Neural progenitor cell (in vitro differentiated cells): ENCODE measurements around the gene ATP6V0A4. TPM values are rescaled to one million over a fixed set of nuclear protein-coding genes. Genes with fewer than 3 reads are reported as not detected.
"Not testable (repeated sequence)": the region's sequence is repeated elsewhere in the genome, so short reads cannot be mapped to it uniquely, and the experiment has no call there.

ENCODE experiments used
- DNase-seq: peaks from one replicate; pipeline ENCODE4 v3.0.0-alpha.2; 2016; ENCODE audit warnings: low spot score
- H2AFZ ChIP-seq: fragments of 200-600 bp; sonication (generic); replicated peaks from 2 replicates; pipeline ENCODE4 v1.6.1; 2016; ENCODE audit warnings: antibody characterized with exemption
- H3F3A ChIP-seq: fragments of 200-600 bp; sonication (generic); 2 replicates; pipeline ENCODE4 v1.6.1; 2016; ENCODE audit warnings: antibody characterized with exemption, low read depth
- H3K27ac ChIP-seq: fragments of 200-600 bp; sonication (generic); 2 replicates; pipeline ENCODE4 v1.5.1; 2016; ENCODE audit warnings: mild to moderate bottlenecking
- H3K27me3 ChIP-seq: fragments of 200-600 bp; sonication (generic); 2 replicates; pipeline ENCODE4 v1.6.1; 2016; ENCODE audit warnings: mild to moderate bottlenecking, moderate library complexity
- H3K36me3 ChIP-seq: fragments of 200-600 bp; sonication (generic); 2 replicates; pipeline ENCODE4 v1.5.1; 2016
- H3K4me1 ChIP-seq: fragments of 200-600 bp; sonication (generic); 2 replicates; pipeline ENCODE4 v1.6.1; 2016; ENCODE audit warnings: mixed run types
- H3K4me2 ChIP-seq: fragments of 200-600 bp; sonication (generic); 2 replicates; pipeline ENCODE4 v1.6.1; 2016
- H3K4me3 ChIP-seq: fragments of 200-600 bp; sonication (generic); 2 replicates; pipeline ENCODE4 v1.5.1; 2016
- H3K79me2 ChIP-seq: fragments of 200-600 bp; sonication (generic); 2 replicates; pipeline ENCODE4 v1.6.1; 2016; ENCODE audit warnings: low read depth
- H3K9ac ChIP-seq: fragments of 200-600 bp; sonication (generic); 2 replicates; pipeline ENCODE4 v1.6.1; 2016
- H3K9me3 ChIP-seq: fragments of 200-600 bp; sonication (generic); 2 replicates; pipeline ENCODE4 v1.5.1; 2016; ENCODE audit warnings: low read depth
- H4K20me1 ChIP-seq: fragments of 200-600 bp; sonication (generic); 2 replicates; pipeline ENCODE4 v1.6.1; 2016; ENCODE audit warnings: low read depth
- H3K27ac Mint-ChIP-seq: 3 replicates; pipeline ENCODE4 v1.8.0; 2021; ENCODE audit warnings: mixed read lengths
- H3K27me3 Mint-ChIP-seq: 2 replicates; pipeline ENCODE4 v1.8.0; 2022; ENCODE audit warnings: low read depth, mild to moderate bottlenecking, inconsistent platforms, moderate library complexity, mixed read lengths; ENCODE audit not compliant: insufficient read depth
- H3K36me3 Mint-ChIP-seq: 3 replicates; pipeline ENCODE4 v1.8.0; 2021; ENCODE audit warnings: mixed read lengths
- H3K4me1 Mint-ChIP-seq: 3 replicates; pipeline ENCODE4 v1.8.0; 2021; ENCODE audit warnings: mixed read lengths
- H3K4me3 Mint-ChIP-seq: 3 replicates; pipeline ENCODE4 v1.8.0; 2021; ENCODE audit warnings: mild to moderate bottlenecking, moderate library complexity, mixed read lengths
- H3K9me3 Mint-ChIP-seq: 3 replicates; pipeline ENCODE4 v1.8.0; 2020; ENCODE audit warnings: mixed read lengths
- EZH2 ChIP-seq: fragments of 200-600 bp; sonication (generic); IDR thresholded peaks from 2 replicates; pipeline ENCODE4 v1.6.1; 2017; ENCODE audit warnings: antibody characterized with exemption, mild to moderate bottlenecking, moderate library complexity
- EZH2phosphoT487 ChIP-seq: fragments of 200-600 bp; sonication (generic); IDR thresholded peaks from 2 replicates; pipeline ENCODE4 v1.6.1; 2017; ENCODE audit warnings: antibody characterized with exemption
- total RNA-seq: library from RNA; depleted of rRNA; stranded (reverse); fragments of >200 nt; gene quantifications from 2 replicates; pipeline ENCODE4 v1.2.3, GENCODE V29; 2015; ENCODE audit warnings: low replicate concordance
- TF ChIP-seq, protein P1 (sequence below): fragments of 200-600 bp; sonication (generic); IDR thresholded peaks from 2 replicates; pipeline ENCODE4 v1.5.1; 2017; ENCODE audit warnings: antibody characterized with exemption, mild to moderate bottlenecking

The ATP6V0A4 gene
- total RNA-seq, 1 donor from 2014 or later = 0.36 TPM

DNA sequence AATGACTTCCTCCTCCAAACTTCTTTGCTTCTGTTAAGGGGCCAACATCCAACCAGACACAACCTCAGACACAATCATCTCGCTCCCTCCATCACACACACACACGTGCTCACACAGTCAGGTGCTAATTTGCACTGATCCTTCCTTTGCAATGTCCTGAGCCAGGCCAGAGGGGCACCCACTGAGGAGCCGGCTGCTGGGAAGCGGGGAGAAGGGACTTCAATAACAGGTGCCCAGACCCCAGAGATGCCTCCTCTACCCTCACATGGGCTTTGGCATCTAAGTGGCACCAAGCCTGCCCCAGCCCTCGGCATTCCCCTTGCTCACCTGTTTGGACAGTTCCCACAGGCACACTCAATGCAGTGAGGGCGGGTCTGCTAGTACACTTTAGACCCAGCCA, 62.6 kb downstream of the ATP6V0A4 start:
- H3K79me2 ChIP-seq = no peaks in the 10 kb centered on the region
- H3K9me3 Mint-ChIP-seq = peaks cover 6% of the 10 kb centered on the region
- TF ChIP-seq EZH2phosphoT487 = no peak
- TF ChIP-seq, protein P1, sequence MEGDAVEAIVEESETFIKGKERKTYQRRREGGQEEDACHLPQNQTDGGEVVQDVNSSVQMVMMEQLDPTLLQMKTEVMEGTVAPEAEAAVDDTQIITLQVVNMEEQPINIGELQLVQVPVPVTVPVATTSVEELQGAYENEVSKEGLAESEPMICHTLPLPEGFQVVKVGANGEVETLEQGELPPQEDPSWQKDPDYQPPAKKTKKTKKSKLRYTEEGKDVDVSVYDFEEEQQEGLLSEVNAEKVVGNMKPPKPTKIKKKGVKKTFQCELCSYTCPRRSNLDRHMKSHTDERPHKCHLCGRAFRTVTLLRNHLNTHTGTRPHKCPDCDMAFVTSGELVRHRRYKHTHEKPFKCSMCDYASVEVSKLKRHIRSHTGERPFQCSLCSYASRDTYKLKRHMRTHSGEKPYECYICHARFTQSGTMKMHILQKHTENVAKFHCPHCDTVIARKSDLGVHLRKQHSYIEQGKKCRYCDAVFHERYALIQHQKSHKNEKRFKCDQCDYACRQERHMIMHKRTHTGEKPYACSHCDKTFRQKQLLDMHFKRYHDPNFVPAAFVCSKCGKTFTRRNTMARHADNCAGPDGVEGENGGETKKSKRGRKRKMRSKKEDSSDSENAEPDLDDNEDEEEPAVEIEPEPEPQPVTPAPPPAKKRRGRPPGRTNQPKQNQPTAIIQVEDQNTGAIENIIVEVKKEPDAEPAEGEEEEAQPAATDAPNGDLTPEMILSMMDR = no peak
- TF ChIP-seq EZH2 = no peak

DNA sequence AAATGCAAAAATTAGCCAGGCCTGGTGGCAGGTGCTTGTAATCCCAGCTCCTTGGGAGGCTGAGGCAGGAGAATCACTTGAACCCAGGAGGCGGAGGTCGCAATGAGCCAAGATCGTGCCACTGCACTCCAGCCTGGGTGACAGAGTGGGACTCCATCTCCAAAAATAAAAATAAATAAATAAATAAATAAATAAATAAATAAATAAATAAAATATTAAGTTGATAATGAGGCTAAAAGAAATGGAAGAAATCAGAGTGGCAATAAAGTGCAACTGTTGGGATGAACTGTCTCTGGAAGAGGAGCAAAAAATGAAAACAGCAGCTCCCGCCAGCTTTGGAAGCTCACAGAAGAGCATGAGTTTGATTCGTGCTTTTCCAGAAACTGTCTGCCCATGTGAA, 66.3 kb downstream of the ATP6V0A4 start:
- H3K79me2 ChIP-seq, H3K36me3 ChIP-seq, H3K4me2 ChIP-seq, H3K36me3 Mint-ChIP-seq, H3K9ac ChIP-seq, H3K9me3 Mint-ChIP-seq, H3K4me3 Mint-ChIP-seq, H3K27ac Mint-ChIP-seq, H3K27me3 ChIP-seq, H4K20me1 ChIP-seq, H3K4me3 ChIP-seq, H3F3A ChIP-seq, H2AFZ ChIP-seq, H3K27ac ChIP-seq, DNase-seq, H3K9me3 ChIP-seq, H3K27me3 Mint-ChIP-seq, H3K4me1 ChIP-seq: not testable (repeated sequence)
- peaks cover 13% of the 10 kb centered on the region for H3K4me1 Mint-ChIP-seq

More for the DNA sequence above, 62.6 kb downstream of the ATP6V0A4 start:
- H3F3A ChIP-seq = no peaks in the 10 kb centered on the region
- no peak for DNase-seq
- Mint-ChIP-seq H3K27ac (peak overlapping the region; percentile 57), H3K4me3 (no peak overlapping the region), H3K36me3 (peaks cover 1% of the 10 kb centered on the region), H3K27me3 (peaks cover 6% of the 10 kb centered on the region), H3K4me1 (peaks cover 13% of the 10 kb centered on the region)
- no peaks in the 10 kb centered on the region for H3K27me3 ChIP-seq
- no peak overlapping the region for H3K9ac ChIP-seq
- no peaks in the 10 kb centered on the region for H3K4me1 ChIP-seq
- no peak overlapping the region for H2AFZ ChIP-seq
- H3K4me2 ChIP-seq = no peak overlapping the region
- H3K27ac ChIP-seq = no peak overlapping the region
- no peaks in the 10 kb centered on the region for H4K20me1 ChIP-seq
- H3K4me3 ChIP-seq = no peak overlapping the region
- no peaks in the 10 kb centered on the region for H3K9me3 ChIP-seq
- no peaks in the 10 kb centered on the region for H3K36me3 ChIP-seq

DNA sequence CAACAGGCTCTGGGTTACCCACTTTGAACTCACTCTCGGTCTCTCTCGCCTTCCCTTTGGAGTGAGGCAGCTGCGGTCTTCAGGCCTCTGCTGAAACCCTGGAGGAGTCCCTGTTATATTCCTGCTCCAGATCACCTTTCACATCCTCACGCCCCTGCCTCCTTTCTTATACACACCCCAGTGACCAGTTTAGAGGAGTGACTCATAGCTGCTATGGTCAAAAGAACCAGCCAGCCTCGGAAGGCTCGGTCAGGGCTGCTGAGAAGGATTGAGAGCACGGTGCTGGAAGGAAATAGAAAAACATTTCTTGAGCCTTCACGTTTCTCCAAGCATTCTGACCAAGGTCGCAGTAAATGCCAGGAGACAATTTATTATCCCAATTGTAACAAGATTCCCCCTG, 68.6 kb downstream of the ATP6V0A4 start:
- Mint-ChIP-seq H3K36me3 (no peaks in the 10 kb centered on the region), H3K4me1 (peaks cover 13% of the 10 kb centered on the region), H3K27ac (peak overlapping the region; percentile 95), H3K4me3 (no peak overlapping the region), H3K27me3 (peaks cover 6% of the 10 kb centered on the region), H3K9me3 (peaks cover 5% of the 10 kb centered on the region)
- Histone ChIP-seq H3F3A (no peaks in the 10 kb centered on the region), H3K36me3 (no peaks in the 10 kb centered on the region), H3K4me1 (no peaks in the 10 kb centered on the region), H3K4me3 (no peak overlapping the region), H3K4me2 (no peak overlapping the region), H4K20me1 (no peaks in the 10 kb centered on the region), H3K9me3 (no peaks in the 10 kb centered on the region), H3K79me2 (no peaks in the 10 kb centered on the region), H3K27me3 (no peaks in the 10 kb centered on the region), H3K27ac (no peak overlapping the region), H2AFZ (no peak overlapping the region), H3K9ac (no peak overlapping the region)
- DNase-seq = no peak
- TF ChIP-seq EZH2 (no peak), EZH2phosphoT487 (no peak)
- TF ChIP-seq, protein P1 = no peak

DNA sequence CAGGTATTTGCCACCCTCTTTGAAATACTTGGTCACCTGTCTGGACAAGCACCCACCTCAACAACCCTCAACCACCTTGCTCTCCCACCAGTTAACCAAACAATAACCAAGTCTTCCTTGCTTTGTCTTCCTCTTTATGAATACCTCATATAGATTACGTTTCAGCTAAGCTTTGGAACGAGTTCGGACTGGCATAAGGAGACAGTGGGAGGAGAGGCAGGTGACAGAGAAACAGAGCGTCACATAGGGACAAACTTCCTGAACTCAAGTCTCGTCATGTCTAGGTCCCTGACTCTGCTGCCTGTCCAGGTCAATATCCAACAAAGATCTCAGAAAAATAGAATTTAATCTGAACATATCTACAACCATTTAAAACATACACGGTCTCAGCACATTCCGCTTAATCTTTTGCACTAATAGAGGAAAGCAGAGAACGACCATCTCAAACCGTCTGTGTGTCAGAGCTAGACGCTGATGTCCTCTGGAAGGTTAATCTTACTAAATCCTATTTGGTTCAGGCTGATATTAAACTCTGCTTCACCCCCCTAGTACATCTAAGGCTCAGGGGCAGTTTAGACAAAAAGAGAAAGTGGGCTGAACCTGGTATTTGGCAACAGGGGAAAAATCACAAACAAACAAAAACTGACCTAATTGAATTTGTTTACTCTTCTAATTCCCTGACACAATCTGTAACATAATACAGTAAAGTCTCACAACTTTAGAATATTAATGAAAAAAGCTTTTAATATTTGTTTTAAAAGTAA, 70.5 kb downstream of the ATP6V0A4 start:
- TF ChIP-seq EZH2 (no peak), EZH2phosphoT487 (no peak)
- TF ChIP-seq, protein P1 = no peak
- no peak overlapping the region for H3K4me2 ChIP-seq
- no peaks in the 10 kb centered on the region for H3K36me3 ChIP-seq
- H3K36me3 Mint-ChIP-seq = no peaks in the 10 kb centered on the region
- no peak overlapping the region for H3K9ac ChIP-seq
- H3K27me3 Mint-ChIP-seq = peaks cover 3% of the 10 kb centered on the region
- no peaks in the 10 kb centered on the region for H3K9me3 ChIP-seq
- no peaks in the 10 kb centered on the region for H3K4me1 ChIP-seq
- H3K4me3 Mint-ChIP-seq = no peak overlapping the region
- H3K79me2 ChIP-seq = no peaks in the 10 kb centered on the region
- H4K20me1 ChIP-seq = no peaks in the 10 kb centered on the region
- peaks cover 11% of the 10 kb centered on the region for H3K4me1 Mint-ChIP-seq
- H3K27ac Mint-ChIP-seq = no peak overlapping the region
- no peak overlapping the region for H2AFZ ChIP-seq
- H3K9me3 Mint-ChIP-seq = peaks cover 5% of the 10 kb centered on the region
- H3K27ac ChIP-seq = no peak overlapping the region
- no peak for DNase-seq
- H3F3A ChIP-seq = no peaks in the 10 kb centered on the region
- H3K4me3 ChIP-seq = no peak overlapping the region
- no peaks in the 10 kb centered on the region for H3K27me3 ChIP-seq
